NCI-H2171 treated with DMSO at 0.1 percent for 48 hours (cell line): ENCODE measurements around the gene SPOP.
A peak's percentile ranks its signal among the peaks of the same experiment; 100 is the strongest.

Experiments
- DNase-seq: peaks from one replicate; lab custom pipeline; 2025; lab: John Stamatoyannopoulos, UW

SPOP gene

DNA sequence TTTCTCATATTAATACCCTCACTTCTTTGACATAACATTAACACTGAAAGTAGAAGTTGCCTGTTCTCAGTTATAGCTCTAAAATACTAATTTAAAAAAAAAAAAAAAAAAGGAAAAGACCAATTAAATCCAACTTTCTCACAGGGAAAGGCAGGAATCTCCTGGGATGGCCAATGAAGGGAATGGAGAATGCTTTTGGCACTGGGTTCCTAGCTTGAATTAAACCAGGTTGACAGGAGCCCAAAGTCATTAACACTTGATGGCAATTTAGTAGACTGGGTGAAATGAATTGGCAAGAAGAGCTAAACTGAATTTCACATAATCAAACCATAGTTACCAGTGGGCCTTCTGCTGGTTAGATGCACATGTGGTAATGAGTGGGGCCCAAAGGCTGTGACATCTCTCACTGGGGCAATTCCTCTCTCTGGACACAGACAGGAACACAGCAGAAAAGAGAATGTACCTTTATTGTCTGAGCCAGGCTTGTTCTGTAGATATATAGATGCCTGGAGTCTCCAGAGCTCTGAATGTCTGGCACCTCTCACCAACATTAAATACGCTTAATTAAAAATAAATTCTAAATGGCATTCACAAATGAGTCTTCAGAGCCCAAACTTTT, 64.6 kb downstream of the SPOP start:
- no peak for DNase-seq

- DNase-seq, result no peak
These were observed 65.2 kb downstream of the SPOP start for GRCh38 chr17:49612726-49613125.

- no peak for DNase-seq
These were observed 66.9 kb downstream of the SPOP start for GRCh38 chr17:49610883-49611584.

- no peak for DNase-seq
These were observed 73.5 kb downstream of the SPOP start for GRCh38 chr17:49604314-49604869.

- DNase-seq, result no peak
These were observed 74.2 kb downstream of the SPOP start for GRCh38 chr17:49603720-49604119.

DNA sequence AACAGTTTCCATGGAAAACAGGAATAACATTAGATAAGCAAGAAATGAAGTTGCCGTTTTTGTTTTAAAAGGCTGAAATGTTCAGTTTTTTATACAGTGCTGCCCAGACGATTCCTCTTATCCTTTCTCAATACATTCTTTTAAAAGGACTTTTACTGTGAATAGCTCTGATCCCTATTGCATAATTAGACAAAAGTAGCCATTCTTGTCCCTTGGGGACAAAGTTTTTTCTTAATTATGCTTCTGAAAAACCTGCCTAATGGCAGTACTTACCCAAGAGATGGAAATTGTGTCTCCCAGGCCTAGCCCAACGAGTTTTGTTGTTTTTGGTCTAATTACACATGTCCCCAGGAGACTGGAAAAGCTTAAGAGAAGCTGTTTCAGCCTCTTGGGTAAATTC, 74.7 kb downstream of the SPOP start:
- no peak for DNase-seq

GRCh38 chr17:49602783-49603182, 75.1 kb downstream of the SPOP start:
- DNase-seq, result no peak

DNA sequence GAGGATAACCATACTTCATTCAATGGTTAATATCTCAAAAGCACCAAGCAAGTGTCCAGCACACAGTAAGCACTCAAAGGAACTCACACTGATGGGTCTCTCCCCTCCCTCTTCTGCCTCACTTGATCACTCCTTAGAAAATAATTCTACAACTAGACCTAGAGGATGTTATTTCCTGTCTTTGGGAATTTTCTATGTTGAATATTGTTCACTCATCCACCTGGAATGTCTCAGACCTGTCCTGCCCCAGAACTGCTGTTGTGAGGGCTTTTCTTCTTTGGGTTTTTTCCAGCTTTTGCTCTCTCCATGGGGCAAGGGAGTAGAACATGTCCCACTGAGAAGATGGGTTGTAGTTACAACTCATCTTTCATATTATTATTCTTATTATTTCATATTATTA, 76.9 kb downstream of the SPOP start:
- no peak for DNase-seq

DNA sequence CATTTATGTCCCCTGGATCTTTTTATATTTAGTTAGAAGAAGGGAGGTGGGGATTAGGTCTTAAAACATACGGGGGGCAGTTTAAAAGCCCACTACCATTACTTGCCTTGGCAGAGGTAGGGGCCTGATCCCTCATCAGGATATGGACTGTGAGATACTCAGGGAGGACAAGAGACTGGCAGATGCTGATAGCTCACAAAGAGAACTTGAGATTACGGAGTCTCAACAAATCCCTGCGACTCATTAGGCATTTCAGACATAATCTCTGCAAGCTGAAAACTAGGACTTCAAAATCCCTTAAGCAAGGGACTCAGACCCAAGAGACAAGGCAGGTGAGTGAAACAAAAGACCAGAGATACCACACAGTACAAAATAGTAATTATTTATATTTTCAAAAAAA, 79.0 kb downstream of the SPOP start:
- DNase-seq, result no peak

DNA sequence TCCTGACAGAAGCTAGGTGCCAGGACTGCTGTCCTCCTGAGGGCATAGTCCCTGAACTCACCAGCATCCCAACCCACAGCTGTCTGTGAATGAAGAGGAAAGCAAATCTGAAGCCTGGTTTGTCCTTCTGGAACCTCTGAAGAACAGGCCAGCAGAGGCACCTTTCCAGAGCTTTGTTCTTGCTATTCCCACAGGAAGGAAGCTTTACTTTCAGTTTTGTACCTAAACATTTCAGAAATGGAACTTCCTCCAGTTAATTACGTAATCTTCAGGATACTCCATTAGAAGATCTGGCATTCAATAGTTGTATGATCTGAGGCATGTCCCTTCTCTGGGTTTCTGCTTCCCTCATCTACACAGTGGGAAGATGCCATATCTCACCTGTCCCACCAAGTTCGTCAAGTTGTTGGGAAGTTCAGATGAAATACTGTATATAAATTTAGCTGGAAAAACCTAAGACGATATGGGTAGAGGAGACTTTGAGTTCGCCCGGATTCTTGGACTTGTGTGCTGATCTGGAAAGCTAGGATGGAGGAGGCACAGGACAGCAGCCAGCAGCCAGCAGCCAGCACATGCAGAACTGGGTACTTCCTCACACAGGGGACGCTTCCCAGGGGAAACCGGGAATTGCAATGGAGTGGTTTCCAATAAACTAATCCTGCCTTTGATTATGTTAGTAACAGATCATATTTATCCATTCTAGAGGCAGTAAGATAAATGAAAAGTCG, 79.8 kb downstream of the SPOP start:
- no peak for DNase-seq

GRCh38 chr17:49597436-49597835, 80.5 kb downstream of the SPOP start:
- DNase-seq, result no peak

- DNase-seq, result no peak
These were observed 81.2 kb downstream of the SPOP start for GRCh38 chr17:49596613-49597244.

DNA sequence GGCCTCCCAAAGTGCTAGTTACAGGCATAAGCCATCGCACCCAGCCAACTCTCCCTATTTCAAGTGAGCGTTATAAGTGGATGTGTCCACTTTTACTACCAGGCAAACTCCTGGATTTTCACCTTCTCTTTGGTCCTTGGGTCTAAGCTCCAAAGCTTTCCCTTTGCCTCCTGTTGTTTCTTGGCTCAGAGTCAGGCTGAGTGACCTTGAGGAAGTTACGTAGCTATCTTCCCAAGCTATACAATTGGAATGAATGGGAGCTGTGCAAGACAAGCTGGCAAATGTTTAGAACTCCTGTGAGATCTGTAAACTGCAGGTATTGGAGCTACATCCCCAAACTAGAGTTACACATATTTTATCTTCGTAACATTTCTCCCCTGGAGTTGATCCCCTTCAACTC, 81.9 kb downstream of the SPOP start:
- no peak for DNase-seq

DNA sequence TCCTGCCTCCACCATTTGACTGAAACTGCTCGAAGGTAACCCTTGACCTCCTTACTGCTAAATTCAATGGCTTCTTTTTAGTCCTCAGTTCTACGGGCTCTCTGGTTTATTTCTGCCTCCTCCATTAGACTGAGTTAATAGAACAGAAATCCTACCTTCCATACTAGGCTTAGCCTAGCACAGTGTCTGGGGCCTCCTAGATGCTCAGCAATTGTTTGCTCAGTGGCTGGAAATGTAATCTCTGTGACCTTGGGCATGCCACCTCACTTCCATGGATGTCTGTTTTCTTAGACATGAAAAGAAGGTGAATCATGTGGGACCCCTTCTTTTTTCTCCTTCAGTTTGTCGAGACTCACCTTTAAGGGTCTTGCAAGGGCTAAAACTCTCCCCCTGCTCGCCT, 82.6 kb downstream of the SPOP start:
- no peak for DNase-seq

DNA sequence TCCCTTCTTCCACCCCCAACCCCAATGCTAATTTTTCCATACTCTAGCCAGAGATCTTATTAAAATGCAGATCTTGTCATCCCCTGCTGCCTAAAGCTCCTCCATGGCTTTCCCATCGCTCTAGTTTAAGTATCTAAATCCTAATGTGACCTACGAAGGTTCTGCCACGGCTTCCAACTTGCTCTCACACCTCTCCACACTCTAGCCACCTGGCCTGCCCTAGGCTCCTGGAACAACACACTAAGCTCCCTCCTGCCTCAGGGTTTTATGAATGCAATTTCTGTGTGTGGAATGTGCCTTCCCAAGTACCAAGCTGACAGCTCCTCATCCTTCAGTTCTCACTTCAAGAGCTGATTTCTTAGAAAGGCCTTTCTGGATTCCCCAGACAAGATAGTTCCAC, 85.6 kb downstream of the SPOP start:
- DNase-seq, result no peak

DNA sequence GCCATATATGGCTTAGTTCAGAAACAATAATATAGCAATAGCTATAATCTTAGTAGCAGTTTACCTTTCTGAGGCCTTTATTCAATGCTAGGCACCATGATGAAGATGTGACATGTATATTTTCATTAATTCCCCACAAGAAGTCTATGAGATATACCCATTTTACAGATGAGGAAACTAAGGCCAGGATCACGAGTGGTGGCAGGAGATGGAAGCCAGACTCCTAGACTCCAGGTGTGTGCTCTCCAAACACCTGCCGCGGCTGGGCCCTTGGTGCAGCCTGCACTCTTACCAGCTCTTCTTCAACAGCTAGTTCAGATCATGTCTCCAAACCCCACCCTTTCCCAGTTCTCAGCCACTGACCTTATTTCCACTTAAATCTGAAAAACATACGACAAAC, 87.0 kb downstream of the SPOP start:
- DNase-seq, result no peak

DNA sequence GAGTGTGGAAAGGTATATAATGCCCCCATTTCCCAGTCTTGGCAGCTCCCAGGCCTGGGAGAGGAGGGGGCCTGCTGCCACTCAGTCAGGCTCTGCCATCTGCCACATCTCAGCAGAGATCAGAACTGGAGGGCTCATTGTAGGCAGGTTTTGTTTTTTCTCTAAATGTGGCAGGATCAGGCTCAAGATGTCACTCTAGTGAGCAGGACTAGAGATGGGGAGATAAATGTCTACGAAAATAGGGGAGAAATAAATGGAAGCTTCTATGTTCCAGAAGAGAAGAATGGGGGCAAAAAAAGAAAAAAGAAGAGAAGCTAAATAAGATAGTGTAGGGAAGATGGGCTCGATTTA, 88.3 kb downstream of the SPOP start:
- DNase-seq, result peak; percentile 81

GRCh38 chr17:49588726-49589576, 88.9 kb downstream of the SPOP start:
- DNase-seq, result no peak

DNA sequence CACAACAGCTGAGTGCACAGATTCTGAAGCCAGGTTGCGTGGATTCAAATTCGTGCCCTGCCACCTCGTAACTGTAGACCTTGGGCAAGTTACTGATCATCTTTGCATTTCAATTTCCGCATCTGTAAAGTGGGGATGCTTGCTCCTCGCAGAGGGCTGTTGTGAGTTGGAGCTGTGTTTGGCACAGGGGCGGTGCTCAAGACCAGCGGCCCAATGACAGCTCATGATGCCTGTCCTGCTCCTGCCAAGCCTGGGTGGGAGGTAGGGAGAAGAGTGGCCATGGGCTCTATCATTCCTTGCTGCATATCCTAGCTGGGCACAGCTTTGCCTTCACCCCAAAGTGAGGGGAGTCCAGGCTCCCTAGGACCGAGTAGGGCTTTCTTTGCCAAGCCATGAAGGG, 89.6 kb downstream of the SPOP start:
- no peak for DNase-seq

DNA sequence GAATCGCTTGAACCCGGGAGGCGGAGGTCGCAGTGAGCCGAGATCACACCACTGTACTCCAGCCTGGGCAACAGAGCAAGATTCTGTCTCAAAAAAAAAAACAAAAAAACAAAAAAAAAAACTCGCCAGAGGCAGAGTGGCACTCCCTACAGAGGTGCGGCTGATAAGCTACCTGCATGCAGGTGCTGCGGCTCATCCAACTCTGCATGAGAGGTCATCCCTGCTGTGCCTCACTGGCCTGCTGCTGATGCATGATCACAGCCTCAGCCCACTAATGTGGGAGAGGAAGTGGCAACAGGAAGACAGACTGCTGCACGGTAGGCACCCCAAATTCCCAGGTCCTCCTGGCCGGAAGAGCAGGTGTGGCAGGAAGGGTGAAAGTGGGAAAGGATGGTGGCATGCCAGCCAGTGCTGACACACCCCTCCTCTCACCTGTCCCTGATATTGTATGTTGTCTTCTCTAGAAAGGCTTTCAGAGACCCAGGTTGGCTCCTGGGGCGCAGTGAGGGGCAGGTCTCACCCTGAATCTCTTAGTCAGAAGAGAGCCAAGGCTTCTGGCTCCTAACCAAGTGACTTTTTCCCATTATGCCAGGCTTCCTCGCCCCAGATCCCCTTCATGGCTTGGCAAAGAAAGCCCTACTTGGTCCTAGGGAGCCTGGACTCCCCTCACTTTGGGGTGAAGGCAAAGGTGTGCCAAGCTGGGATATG, 90.4 kb downstream of the SPOP start:
- no peak for DNase-seq

- no peak for DNase-seq
These were observed 92.4 kb downstream of the SPOP start for GRCh38 chr17:49585422-49586027.
